LHCN-M2 (cell line): ENCODE results near the gene MYH6. TPM values are rescaled to one million over a fixed set of nuclear protein-coding genes. Genes with fewer than 3 reads are reported as not detected.

Source experiments
- DNase-seq: peaks from one replicate; pipeline ENCODE4 v3.0.0-alpha.2; 2012; ENCODE audit warnings: low read depth
- total RNA-seq: library from RNA; depleted of rRNA; stranded (reverse); fragments of >200 nt; gene quantifications from 2 replicates; pipeline ENCODE4 v1.2.3, GENCODE V29; 2014

The MYH6 gene
- total RNA-seq, 1 experiment from 2014 or later = not detected

DNA sequence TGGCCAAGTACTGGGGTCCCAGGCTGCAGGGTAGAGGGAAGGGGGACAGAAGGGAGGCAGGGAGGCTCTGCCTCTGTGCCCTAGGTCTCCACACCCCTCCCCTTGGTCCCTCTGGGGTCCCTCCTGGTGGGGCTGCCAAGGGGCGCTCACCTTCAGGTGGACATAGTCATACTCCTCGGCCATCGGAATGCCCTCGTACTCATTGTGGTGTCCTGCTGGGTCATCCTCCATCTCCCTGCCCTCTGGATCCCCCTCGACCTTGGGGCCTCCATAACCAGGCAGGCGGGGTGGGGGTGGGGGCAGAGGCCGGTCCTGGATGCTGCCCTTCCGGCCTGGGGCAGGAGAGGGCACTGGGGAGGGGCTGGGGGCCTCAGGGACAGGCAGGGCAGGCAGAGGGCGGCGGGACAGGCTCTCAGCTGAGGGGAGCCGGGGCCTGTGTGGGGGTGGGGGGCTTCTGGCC lies 48.9 kb downstream of the MYH6 start:
- DNase-seq = no peak

GRCh38 chr14:23358553-23359166 lies 49.4 kb downstream of the MYH6 start:
- no peak for DNase-seq

- DNase-seq = no peak
Observed at GRCh38 chr14:23358042-23358441, 50.0 kb downstream of the MYH6 start.

DNA sequence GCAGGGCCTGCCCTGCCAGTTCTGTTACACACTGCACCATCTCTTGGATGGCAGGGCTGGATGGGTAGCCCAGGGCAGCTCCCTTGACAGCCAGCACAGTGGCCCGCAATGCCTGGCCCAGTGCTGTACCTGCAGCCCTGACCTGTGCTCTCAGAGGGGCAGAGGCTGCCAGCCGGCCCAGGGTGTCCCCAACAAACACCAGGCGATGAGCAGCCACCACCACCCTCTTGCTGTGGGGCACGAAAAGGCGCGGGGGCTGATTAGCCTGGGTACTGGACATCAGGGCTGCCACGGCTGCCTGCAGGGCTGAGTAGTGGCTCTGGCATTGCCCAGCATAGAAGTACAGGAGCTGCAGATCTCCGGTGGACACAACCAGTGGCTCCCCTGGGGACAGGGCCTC lies 50.8 kb downstream of the MYH6 start:
- no peak for DNase-seq

- no peak for DNase-seq
Observed at GRCh38 chr14:23356662-23357061, 51.4 kb downstream of the MYH6 start.

GRCh38 chr14:23355871-23356435 lies 52.1 kb downstream of the MYH6 start:
- DNase-seq = no peak

GRCh38 chr14:23354990-23355389 lies 53.1 kb downstream of the MYH6 start:
- no peak for DNase-seq

- no peak for DNase-seq
Observed at GRCh38 chr14:23353433-23353780, 54.7 kb downstream of the MYH6 start.

DNA sequence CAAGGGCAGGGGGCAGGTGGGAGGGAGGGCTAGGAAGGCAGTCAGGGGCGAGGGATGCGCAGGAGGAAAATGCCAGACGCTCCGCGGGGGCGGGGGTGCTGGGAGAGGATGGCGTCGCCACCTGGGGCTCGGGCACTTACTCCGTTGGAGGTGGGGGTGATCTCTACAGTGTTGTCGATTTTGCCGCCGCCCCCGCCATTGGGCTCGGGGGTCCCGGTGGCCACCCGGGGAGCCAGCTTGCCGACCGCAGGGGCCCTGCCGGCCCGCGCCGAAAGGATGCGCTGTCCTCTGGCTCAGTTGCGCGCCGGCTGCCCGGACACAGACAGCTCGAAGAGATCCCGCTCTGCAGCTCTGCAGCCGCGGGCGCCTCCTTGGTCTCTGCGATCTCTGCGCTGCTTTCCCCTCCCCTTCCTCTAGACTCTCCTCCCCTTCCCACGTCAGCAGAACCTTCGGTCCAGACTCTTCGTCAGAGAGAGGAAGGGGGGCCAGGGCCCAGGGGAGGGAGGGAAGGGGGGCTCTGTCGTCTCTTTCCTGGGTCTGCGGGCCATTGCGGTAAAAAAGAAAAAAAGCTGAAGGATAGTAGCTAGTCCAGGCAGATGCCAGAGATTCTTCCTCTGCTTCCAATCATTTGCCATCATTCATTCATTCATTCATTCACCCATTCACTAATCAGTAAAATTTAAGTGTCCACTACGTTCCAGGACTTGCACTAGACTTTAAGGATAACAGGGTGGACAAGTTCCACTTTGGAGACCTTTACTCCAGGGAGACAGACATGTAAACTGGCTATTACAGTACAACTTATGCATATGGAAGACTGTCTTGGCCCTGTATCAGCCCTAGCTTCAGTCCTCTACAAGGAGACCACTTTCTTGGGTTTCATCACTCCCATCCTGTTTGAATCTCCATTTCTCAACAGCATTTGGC lies 55.3 kb downstream of the MYH6 start, which contains the start of gene SLC22A17:
SLC22A17 (minus strand) TSS at position 382 of the 927 bp plus-strand sequence.
- DNase-seq = peak; percentile 74

DNA sequence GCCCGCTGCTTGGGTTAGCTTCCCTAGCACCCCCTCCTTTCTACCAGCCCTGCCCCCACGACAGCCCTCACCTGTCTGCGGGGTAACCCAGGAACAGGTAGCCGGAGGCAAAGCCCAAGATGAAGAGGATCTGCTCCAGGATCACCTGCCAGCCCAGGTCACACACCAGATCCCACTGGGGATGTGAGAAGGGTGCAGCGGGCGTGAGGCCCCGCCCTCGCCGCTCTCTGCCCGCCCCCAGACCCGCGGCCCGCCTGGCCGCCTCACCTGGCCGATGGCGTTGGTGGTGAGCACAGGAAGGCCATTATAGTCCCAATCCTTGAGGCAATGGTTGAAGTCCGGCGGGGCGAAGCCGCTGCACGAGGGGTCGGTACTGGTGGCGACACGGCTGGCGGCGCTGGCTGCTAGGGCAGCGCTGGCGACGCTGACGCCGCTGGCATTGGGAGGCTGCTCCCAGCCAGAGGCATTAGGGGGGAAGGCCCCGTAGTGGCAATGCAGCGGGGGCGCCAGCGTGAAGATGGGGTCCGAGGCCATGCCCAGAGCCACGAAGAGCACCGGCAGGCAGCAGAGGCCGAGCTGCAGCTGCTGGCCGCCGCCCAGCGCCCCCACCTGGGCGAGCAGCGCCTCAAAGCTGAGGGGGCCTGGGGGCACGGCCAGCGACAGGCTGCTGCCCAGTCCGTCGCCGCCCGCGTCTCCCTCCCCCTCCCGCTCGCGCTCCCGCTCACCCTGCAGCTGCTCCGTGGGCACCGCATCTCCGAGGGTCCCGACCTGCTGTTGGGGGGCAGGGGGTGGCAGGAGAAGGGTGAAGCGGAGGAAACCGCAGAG lies 56.2 kb downstream of the MYH6 start:
- no peak for DNase-seq

DNA sequence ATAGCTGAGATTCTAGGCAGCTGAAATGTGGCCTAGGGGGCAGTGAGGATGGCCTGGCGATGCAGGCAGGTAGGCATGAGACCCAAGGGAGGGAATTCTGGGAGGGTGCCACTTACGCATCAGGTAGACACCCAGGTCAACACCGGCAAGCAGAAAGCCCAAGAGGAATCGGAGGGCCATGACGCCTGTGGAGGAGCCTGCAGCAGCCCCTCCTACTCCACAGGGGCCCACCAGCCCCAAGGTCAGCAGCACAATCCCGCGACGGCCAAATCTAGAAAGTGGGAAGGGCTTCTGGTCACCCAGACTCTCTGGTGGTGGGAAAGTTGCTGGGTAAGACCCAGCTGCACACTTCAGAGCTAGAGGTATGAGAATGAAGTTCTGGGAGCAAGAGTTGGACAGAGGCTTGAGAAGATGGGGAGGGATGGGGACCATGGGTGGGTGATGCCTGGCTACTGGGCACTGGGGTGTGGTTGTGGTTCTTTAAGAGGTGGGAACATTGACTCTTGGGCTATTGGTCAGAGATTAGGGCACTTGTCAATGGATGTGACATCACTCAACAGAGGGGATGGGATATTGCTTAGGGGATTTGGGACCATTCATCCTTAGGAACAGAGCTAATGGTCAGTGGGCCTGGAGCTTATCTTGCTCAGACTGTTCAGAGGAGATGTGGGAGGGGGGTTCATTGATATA lies 58.8 kb downstream of the MYH6 start:
- DNase-seq = no peak

DNA sequence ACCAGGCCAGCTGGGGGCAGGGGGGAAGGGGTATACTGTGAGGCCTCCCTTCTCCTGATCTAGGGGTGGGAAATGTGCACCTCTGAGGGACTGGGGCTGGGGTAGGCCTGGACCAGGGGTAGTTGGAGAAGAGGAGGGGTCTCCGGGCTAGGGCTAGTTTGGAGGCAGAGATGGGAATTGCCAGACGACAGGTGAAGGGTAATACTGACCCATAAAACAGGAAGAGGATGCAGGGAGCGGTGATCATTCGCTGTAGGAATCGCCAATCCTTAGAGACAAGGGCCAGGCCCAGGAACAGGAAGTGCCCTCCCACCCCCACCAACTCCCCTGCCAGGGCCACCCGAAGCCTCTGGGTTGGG lies 59.8 kb downstream of the MYH6 start:
- DNase-seq = no peak

DNA sequence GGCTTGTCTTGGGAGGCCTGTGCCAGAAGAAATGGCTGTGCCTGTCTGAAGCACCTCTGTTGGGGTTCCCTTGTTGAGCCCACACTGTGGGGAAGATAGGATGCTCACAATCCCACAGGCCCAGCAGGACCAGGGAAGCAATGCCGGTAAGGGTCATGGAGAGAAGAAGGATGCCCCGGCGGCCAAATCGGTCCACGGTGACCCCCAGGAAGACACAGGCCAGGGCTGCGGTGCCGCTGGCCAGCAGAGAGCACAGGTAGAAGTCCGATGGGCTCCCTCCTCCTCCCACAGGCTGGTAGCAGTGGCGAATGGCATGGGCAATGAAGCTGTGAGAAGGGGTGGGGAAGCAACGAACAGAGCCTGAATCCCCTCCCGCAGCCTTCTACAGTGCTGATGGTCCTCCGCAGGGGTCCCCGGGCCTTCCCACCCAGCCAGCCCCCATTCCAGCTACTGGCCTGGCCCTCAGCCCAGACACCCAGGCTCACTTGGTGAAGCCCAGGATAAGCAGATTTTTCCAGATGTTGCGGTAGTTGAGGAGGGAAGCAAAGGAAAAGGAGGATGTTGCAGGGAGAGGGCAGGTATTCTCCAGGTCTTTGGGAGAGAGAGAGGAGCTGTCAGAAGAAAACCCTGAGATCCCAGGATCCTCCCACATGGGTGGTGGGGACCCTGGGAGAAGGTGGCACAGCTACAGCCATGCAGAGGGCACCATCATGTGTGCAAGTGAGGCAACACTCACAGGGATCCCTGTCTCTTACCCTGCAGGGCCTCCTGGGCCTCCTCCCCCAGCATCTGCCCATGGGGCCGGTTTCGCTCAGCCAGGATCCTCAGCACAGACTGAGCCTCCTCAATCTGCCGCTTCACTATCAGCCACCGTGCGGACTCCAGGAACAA lies 60.4 kb downstream of the MYH6 start:
- no peak for DNase-seq

GRCh38 chr14:23346693-23347405 lies 61.2 kb downstream of the MYH6 start:
- DNase-seq = no peak

GRCh38 chr14:23345987-23346692 lies 61.9 kb downstream of the MYH6 start:
- no peak for DNase-seq

GRCh38 chr14:23344481-23344880 lies 63.6 kb downstream of the MYH6 start:
- no peak for DNase-seq

GRCh38 chr14:23339506-23340268 lies 68.4 kb downstream of the MYH6 start:
- DNase-seq = no peak

DNA sequence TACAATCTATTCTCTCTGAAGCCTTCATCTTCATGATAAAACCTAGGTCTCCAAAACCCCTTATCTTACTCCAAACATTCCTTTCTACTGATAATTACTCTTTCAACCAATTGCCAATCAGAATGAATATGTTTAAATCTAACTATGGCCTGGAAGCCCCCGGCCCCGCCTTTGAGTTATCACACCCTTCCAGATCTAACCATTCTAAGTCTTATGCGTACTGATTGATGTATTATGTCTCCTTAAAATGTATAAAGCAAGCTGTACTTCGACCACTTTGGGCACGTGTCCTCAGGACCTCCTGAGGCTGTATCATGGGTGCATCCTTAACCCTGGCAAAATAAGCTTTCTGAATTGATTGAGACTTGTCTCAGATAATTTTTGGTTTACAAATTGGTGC lies 72.5 kb downstream of the MYH6 start:
- DNase-seq = no peak
